HEK293 (cell line): ENCODE measurements around the gene GARIN5A.

Experiments
- ZNF274 ChIP-seq, 2 experiments: fragments of 200-500 bp in 1 of 2; fragments of 450-650 bp in 1 of 2; sonication (Bioruptor generic) in 1 of 2; formaldehyde crosslinking in 1 of 2; IDR thresholded peaks; 2 replicates each; pipeline versions ENCODE4 v1.5.1 to v1.6.1; 2014 to 2016; ENCODE audit warnings: borderline replicate concordance in 1 of 2, inconsistent platforms in 1 of 2, low read length in 1 of 2, missing biosample characterization in 1 of 2, missing genetic modification characterization in 1 of 2
- ZNF354C ChIP-seq: fragments of 450-650 bp; formaldehyde crosslinking; IDR thresholded peaks from 2 replicates; pipeline ENCODE4 v1.5.1; 2016; ENCODE audit warnings: missing biosample characterization, missing genetic modification characterization, low read depth, borderline replicate concordance
- ZNF660 ChIP-seq: fragments of 450-650 bp; IDR thresholded peaks from 2 replicates; pipeline ENCODE4 v1.5.1; 2018; ENCODE audit warnings: missing biosample characterization, mild to moderate bottlenecking, missing genetic modification characterization
- TF ChIP-seq, protein P1 (sequence below): fragments of 450-650 bp; formaldehyde crosslinking; IDR thresholded peaks from 2 replicates; pipeline ENCODE4 v1.5.1; 2016; ENCODE audit warnings: missing biosample characterization, missing genetic modification characterization
- TF ChIP-seq, protein P2 (sequence below): fragments of 450-650 bp; formaldehyde crosslinking; IDR thresholded peaks from 2 replicates; pipeline ENCODE4 v1.5.1; 2017; ENCODE audit warnings: missing biosample characterization, missing genetic modification characterization
- TF ChIP-seq, protein P3 (sequence below): fragments of 450-650 bp; formaldehyde crosslinking; IDR thresholded peaks from 2 replicates; pipeline ENCODE4 v1.5.1; 2016; ENCODE audit warnings: missing biosample characterization, missing genetic modification characterization, low read depth
- TF ChIP-seq, protein P4 (sequence below): fragments of 450-650 bp; formaldehyde crosslinking; IDR thresholded peaks from 2 replicates; pipeline ENCODE4 v1.5.1; 2016; ENCODE audit warnings: missing biosample characterization, missing genetic modification characterization, low read depth

DNA sequence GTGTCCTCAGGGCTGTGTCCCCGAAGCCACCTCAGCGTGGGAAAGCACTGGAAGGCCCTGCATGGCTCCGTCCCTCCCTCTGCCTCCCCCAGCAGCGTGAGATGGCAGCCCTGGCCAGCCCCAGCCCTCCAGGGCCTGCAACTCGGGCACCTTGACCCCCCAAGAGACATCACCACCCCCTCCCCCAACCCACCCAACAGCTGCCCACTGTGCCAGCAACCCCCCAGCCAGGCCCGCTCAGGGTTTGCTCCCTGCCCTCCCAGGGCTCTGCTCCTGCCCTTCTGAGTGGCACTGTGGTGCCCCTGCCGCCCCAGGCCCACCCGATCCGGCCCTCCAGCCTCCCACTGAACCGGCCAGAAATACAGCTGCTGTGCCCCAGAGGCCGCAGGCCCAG lies 38.5 kb upstream of the GARIN5A start:
- TF ChIP-seq, protein P1, sequence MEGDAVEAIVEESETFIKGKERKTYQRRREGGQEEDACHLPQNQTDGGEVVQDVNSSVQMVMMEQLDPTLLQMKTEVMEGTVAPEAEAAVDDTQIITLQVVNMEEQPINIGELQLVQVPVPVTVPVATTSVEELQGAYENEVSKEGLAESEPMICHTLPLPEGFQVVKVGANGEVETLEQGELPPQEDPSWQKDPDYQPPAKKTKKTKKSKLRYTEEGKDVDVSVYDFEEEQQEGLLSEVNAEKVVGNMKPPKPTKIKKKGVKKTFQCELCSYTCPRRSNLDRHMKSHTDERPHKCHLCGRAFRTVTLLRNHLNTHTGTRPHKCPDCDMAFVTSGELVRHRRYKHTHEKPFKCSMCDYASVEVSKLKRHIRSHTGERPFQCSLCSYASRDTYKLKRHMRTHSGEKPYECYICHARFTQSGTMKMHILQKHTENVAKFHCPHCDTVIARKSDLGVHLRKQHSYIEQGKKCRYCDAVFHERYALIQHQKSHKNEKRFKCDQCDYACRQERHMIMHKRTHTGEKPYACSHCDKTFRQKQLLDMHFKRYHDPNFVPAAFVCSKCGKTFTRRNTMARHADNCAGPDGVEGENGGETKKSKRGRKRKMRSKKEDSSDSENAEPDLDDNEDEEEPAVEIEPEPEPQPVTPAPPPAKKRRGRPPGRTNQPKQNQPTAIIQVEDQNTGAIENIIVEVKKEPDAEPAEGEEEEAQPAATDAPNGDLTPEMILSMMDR (tag by site-specific recombination): no peak
- TF ChIP-seq, protein P2, sequence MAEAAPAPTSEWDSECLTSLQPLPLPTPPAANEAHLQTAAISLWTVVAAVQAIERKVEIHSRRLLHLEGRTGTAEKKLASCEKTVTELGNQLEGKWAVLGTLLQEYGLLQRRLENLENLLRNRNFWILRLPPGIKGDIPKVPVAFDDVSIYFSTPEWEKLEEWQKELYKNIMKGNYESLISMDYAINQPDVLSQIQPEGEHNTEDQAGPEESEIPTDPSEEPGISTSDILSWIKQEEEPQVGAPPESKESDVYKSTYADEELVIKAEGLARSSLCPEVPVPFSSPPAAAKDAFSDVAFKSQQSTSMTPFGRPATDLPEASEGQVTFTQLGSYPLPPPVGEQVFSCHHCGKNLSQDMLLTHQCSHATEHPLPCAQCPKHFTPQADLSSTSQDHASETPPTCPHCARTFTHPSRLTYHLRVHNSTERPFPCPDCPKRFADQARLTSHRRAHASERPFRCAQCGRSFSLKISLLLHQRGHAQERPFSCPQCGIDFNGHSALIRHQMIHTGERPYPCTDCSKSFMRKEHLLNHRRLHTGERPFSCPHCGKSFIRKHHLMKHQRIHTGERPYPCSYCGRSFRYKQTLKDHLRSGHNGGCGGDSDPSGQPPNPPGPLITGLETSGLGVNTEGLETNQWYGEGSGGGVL (tag by site-specific recombination): no peak
- TF ChIP-seq ZNF354C (no peak), ZNF660 (tag by site-specific recombination) (no peak), ZNF274 (IDR thresholded peaks at IDR 0.05; ENCODE audit: low read length) (no peak), ZNF274 (tag by site-specific recombination; IDR thresholded peaks at IDR 0.05; ENCODE audit: borderline replicate concordance) (no peak)
- TF ChIP-seq, protein P3, sequence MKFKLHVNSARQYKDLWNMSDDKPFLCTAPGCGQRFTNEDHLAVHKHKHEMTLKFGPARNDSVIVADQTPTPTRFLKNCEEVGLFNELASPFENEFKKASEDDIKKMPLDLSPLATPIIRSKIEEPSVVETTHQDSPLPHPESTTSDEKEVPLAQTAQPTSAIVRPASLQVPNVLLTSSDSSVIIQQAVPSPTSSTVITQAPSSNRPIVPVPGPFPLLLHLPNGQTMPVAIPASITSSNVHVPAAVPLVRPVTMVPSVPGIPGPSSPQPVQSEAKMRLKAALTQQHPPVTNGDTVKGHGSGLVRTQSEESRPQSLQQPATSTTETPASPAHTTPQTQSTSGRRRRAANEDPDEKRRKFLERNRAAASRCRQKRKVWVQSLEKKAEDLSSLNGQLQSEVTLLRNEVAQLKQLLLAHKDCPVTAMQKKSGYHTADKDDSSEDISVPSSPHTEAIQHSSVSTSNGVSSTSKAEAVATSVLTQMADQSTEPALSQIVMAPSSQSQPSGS: no peak
- TF ChIP-seq, protein P4, sequence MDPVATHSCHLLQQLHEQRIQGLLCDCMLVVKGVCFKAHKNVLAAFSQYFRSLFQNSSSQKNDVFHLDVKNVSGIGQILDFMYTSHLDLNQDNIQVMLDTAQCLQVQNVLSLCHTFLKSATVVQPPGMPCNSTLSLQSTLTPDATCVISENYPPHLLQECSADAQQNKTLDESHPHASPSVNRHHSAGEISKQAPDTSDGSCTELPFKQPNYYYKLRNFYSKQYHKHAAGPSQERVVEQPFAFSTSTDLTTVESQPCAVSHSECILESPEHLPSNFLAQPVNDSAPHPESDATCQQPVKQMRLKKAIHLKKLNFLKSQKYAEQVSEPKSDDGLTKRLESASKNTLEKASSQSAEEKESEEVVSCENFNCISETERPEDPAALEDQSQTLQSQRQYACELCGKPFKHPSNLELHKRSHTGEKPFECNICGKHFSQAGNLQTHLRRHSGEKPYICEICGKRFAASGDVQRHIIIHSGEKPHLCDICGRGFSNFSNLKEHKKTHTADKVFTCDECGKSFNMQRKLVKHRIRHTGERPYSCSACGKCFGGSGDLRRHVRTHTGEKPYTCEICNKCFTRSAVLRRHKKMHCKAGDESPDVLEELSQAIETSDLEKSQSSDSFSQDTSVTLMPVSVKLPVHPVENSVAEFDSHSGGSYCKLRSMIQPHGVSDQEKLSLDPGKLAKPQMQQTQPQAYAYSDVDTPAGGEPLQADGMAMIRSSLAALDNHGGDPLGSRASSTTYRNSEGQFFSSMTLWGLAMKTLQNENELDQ (tag by site-specific recombination): no peak
